ENCODE measurements around the gene CDKN2A. TPM values are rescaled to one million over a fixed set of nuclear protein-coding genes. Genes with fewer than 3 reads are reported as not detected.

CDKN2A gene
- total and polyA plus RNA-seq, 4 donors, result 0.23 to 0.76 (median 0.43) TPM

GRCh38 chr9:22037954-22038690 lies 43.9 kb upstream of the CDKN2A start:
- DNase-seq (ENCODE audit: low spot score), result no peak

GRCh38 chr9:22036866-22037626 lies 42.9 kb upstream of the CDKN2A start:
- no peak for TF ChIP-seq MAX (IDR thresholded peaks at IDR 0.05)
- no peak for TF ChIP-seq FOXA1 (IDR thresholded peaks at IDR 0.05)
- no peak for TF ChIP-seq EGR1 (IDR thresholded peaks at IDR 0.05; ENCODE audit: low read depth in 2 of 2)
- no peaks in the 10 kb centered on the region for H3K9me3 ChIP-seq (ENCODE audit: control insufficient read depth in 4 of 4, low read length in 3 of 4)
- H3K9ac ChIP-seq (ENCODE audit: low read depth in 1 of 2, low read length in 2 of 2), result no peak overlapping the region
- no peak for DNase-seq (ENCODE audit: low spot score)
- no peaks in the 10 kb centered on the region for H3K27me3 ChIP-seq (ENCODE audit: control insufficient read depth in 4 of 4, insufficient read depth in 4 of 4, low read length in 3 of 4)
- no peak overlapping the region for H3K27ac ChIP-seq (ENCODE audit: low read depth in 1 of 2, low read length in 2 of 2)
- peaks cover 0 to 3% (median 0%) of the 10 kb centered on the region in 4 donors for H3K4me1 ChIP-seq (ENCODE audit: control insufficient read depth in 4 of 4, insufficient read depth in 4 of 4, low read length in 3 of 4)
- H3K36me3 ChIP-seq (ENCODE audit: control insufficient read depth in 4 of 4, insufficient read depth in 3 of 4, low read depth in 1 of 4, low read length in 3 of 4), result no peaks in the 10 kb centered on the region
- H3K4me3 ChIP-seq (ENCODE audit: low read depth in 1 of 3, low read length in 3 of 3), result no peak overlapping the region
- WGBS, result 74% methylated on average over 4 of the region's 4 CpGs

More at GRCh38 chr9:22037954-22038690, 43.9 kb upstream of the CDKN2A start:
- Histone ChIP-seq H3K27ac (ENCODE audit: low read depth in 1 of 2, low read length in 2 of 2) (no peak overlapping the region), H3K9ac (ENCODE audit: low read depth in 1 of 2, low read length in 2 of 2) (no peak overlapping the region), H3K4me1 (ENCODE audit: control insufficient read depth in 4 of 4, insufficient read depth in 4 of 4, low read length in 3 of 4) (peaks cover 0 to 3% (median 0%) of the 10 kb centered on the region in 4 donors), H3K27me3 (ENCODE audit: control insufficient read depth in 4 of 4, insufficient read depth in 4 of 4, low read length in 3 of 4) (no peaks in the 10 kb centered on the region), H3K4me3 (ENCODE audit: low read depth in 1 of 3, low read length in 3 of 3) (no peak overlapping the region), H3K36me3 (ENCODE audit: control insufficient read depth in 4 of 4, insufficient read depth in 3 of 4, low read depth in 1 of 4, low read length in 3 of 4) (no peaks in the 10 kb centered on the region), H3K9me3 (ENCODE audit: control insufficient read depth in 4 of 4, low read length in 3 of 4) (no peaks in the 10 kb centered on the region)
- TF ChIP-seq RAD21 (IDR thresholded peaks at IDR 0.05) (peak; percentile 77 to 83), TAF1 (conservative IDR thresholded peaks at IDR 0.05) (no peak), HNF4A (conservative IDR thresholded peaks at IDR 0.05) (no peak), CTCF (IDR thresholded peaks at IDR 0.05; ENCODE audit: low read depth, low read length, missing input control) (peak; percentile 43)
- WGBS, result 19% methylated on average over 2 of the region's 2 CpGs

- H3K4me1 ChIP-seq (ENCODE audit: control insufficient read depth in 4 of 4, insufficient read depth in 4 of 4, low read length in 3 of 4), result peaks cover 0 to 3% (median 0%) of the 10 kb centered on the region in 4 donors
- H3K4me3 ChIP-seq (ENCODE audit: low read depth in 1 of 3, low read length in 3 of 3), result no peak overlapping the region
- H3K36me3 ChIP-seq (ENCODE audit: control insufficient read depth in 4 of 4, insufficient read depth in 3 of 4, low read depth in 1 of 4, low read length in 3 of 4), result no peaks in the 10 kb centered on the region
- DNase-seq (ENCODE audit: low spot score), result no peak
- TF ChIP-seq CTCF (IDR thresholded peaks at IDR 0.05; ENCODE audit: low read depth, low read length, missing input control) (no peak), HNF4A (conservative IDR thresholded peaks at IDR 0.05) (no peak), RXRA (IDR thresholded peaks at IDR 0.05) (no peak), SP1 (IDR thresholded peaks at IDR 0.05) (no peak), YY1 (IDR thresholded peaks at IDR 0.05) (no peak), FOXA1 (IDR thresholded peaks at IDR 0.05) (no peak)
- 70% methylated on average over 2 of the region's 2 CpGs for WGBS
- no peaks in the 10 kb centered on the region for H3K9me3 ChIP-seq (ENCODE audit: control insufficient read depth in 4 of 4, low read length in 3 of 4)
- H3K9ac ChIP-seq (ENCODE audit: low read depth in 1 of 2, low read length in 2 of 2), result no peak overlapping the region
- no peak overlapping the region for H3K27ac ChIP-seq (ENCODE audit: low read depth in 1 of 2, low read length in 2 of 2)
- no peaks in the 10 kb centered on the region for H3K27me3 ChIP-seq (ENCODE audit: control insufficient read depth in 4 of 4, insufficient read depth in 4 of 4, low read length in 3 of 4)
These were observed 41.4 kb upstream of the CDKN2A start for GRCh38 chr9:22035591-22036011.
